Superior temporal gyrus (tissue), 1 donor: ENCODE results near the gene INF2.

Experiments used
- DNase-seq: peaks from one replicate; pipeline ENCODE4 v3.0.0-alpha.2; 2016; ENCODE audit errors: extremely low spot score

Gene INF2

GRCh38 chr14:104688505-104689108 lies 811 bp upstream of the INF2 start:
- DNase-seq = peak; percentile 10

DNA sequence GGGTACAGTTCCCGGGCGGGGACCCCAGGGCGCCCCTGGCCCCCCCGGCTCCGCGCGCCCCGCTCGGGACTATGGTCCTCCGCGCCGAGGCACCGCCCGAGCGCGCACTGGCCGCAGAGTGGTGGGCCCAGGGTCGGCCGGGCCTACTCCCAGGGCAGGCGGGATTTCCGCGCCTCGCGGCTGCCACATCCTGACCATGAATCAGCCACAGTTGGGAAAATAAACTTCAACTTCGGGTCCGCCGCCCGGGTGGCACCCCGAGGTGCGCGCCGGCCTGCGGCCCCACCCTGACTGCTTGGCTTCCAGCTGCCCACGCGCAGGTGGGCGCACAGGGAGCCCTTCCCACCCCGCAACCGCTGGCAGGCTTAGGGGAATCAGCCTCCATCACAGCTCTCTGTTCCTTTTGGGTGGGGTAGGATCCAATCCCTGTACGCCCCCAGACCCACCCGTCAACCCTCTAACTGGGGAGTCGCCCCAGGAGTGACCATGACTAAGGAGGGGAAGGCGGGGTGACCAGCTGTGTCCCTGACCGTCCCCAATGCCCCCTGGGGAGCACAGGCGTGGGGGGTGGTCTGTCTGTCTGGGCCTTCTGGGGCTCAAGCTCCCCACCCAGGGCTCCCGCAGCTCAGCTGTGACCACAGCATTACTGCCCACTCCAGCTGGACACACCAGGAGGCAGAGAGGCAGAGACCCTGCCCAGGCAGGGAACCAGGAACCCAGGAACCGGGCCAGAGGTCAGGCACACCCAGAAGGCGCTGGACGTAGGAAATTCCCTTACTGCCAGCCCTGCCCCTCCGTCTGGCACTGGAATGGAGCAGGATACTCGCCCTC lies 678 bp downstream of the INF2 start:
- DNase-seq = no peak

- no peak for DNase-seq
These were observed 1.5 kb downstream of the INF2 start for GRCh38 chr14:104690861-104691455.

GRCh38 chr14:104691546-104692260 lies 2.3 kb downstream of the INF2 start:
- DNase-seq = no peak

GRCh38 chr14:104692261-104692938 lies 3.0 kb downstream of the INF2 start:
- DNase-seq = no peak

GRCh38 chr14:104692939-104693315 lies 3.5 kb downstream of the INF2 start:
- DNase-seq = no peak

- DNase-seq = no peak
These were observed 4.3 kb downstream of the INF2 start for GRCh38 chr14:104693482-104694431.

DNA sequence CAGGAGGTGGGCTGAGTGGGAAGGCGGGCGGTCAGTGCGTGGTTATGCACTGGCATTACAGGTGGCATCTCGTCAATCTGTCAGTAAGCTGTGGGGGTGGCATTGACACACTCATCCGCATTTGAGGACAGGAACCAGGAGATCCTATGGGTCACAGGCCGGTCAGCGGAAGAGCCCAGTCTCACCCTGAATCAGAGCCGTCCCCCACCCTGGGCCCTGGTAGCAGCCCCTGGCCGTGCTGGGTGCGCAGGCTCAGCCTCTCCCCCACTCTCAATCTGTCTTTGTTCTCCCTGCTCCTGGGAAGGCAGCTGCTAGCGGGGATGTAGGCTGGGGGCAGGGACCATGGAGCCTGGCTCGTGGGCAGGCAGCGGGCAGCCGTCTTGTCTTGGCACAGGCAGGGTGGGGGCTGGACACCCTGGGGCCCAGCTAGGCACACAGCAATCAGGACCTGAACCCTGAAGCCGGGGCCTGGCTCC lies 5.1 kb downstream of the INF2 start:
- peak; percentile 91 for DNase-seq

- DNase-seq = no peak
These were observed 5.7 kb downstream of the INF2 start for GRCh38 chr14:104694991-104695659.

DNA sequence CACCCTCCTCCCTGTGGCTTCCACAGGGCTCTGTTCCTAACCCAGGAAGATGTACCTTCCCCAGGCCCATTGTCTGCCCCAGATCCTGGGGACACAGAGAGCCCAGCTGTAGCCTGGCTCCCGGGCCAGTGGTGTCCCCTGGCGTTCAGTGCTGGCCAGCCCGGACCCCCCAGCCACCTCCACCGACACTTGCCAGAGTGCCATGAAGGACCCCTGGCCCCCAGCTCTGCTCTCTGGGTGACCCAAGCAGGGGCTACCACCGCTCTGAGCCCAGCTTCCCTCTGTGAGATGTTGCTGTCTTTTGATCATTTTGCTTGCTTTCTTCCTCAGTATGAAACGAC lies 6.2 kb downstream of the INF2 start:
- no peak for DNase-seq

DNA sequence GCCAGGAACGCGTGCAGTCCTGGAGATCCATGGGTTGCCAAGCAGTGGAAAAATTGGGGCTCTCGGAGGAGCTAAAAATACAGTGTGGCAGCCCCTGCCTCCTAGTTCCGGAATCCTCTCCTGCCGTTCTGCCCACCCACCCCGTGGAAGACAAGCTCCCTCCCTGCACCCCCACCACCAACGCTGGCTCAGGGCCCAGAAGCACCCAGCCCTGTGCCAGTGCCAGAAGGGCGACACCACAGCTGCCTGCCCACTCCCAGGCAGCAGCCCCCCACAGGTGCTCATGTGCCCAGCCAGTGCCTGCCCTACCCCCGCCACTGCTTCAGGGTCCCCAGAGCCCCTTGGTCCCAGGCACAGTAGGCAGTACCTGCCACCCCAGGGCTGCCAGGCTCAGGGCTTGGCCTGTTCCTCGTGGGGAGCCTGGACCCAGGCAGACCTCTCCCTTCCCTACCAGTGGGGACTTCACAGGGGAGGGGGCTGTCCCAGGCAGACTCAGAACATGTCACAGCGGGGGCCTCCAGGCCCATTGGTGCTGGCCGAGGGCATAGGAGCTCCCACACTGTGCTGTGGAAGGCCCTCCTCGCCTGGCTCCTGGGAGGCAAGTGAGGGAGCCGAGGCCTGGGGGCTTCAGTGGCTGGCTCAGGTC lies 7.4 kb downstream of the INF2 start:
- DNase-seq = no peak

GRCh38 chr14:104697317-104697703 lies 7.9 kb downstream of the INF2 start:
- DNase-seq = no peak

DNA sequence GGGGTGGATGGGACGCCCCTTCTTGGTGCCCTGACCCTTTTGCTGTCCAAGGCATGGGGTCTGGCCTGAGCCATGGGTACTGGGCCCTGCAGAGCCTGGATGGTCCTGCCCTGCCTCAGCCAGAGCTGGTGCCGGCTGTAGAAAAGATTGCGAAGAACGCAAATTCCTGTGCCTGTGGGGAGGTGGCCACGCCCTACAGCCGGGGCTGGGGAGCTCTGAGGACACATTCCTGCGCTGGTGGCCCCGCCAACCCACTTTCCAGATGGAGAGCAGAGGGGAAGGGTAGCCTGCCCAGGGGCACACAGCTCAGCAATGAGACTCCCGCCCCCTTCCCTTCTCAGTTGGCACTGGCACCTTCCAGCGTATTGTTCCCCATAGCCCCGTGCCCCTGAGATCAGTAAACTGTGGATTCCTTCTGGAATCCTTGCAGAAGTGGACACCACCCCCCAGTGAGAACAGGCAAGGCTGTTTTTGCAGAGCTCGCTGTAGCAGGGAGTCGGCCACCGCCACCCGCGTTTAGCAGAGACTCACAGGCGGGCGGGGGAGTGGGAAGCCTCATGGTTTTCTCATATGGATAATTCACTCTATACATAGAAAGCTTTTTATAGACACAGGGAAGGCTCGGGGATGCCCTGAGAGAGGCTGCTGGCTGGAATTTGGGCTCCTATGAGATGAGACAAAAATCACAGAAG lies 8.6 kb downstream of the INF2 start:
- peak; percentile 69 for DNase-seq

DNA sequence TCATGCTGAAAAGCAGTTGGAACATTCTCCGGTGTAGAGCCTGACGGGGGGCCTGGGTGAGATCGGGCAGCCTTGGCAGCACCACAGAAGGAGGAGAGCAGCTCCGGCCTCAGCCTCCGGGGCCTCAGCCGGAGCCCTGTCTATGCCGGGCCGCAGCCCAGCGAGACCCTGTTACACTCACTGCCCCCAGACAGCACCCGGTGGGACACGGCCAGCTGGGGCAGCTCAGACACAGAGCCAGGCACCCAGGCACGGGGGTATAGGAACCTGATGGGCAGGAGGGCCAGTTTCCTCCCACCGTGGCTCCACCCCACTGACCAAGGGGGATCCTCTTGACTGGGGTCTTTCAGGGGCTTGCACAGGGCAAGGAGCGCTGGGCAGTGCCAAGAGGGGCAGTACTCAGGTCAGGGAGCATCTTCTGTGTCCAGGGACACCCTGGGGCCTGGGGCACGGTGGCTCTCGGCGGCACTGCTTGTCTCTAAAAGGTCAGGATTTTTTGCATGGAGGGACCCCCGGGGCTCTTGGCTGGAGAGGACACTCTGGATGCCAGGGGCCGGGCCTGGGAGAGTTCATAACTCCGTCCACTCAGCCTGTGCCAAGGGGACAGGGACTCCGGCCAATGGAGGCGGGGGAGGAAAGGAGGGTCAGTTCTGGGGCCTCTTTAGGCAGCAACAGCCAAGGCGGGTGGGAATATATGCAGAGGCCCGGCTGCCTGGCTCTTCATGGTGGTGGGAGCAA lies 9.4 kb downstream of the INF2 start:
- no peak for DNase-seq

DNA sequence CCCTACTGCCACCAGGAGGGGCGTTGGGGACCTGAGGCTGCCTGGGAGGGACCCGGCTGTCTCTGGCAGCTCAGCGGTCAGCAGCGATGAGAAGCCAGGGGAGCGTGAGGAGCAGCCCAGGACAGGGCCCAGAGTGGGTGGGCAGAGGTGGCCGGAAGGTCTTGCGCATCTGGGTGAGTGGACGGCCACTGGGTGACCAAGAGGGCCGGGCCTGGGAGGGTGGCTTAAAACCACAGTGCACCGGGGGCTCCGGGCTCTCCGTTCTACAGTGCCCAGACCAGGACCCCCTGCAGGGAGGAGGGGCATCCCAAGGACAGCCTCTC lies 10.0 kb downstream of the INF2 start:
- no peak for DNase-seq

DNA sequence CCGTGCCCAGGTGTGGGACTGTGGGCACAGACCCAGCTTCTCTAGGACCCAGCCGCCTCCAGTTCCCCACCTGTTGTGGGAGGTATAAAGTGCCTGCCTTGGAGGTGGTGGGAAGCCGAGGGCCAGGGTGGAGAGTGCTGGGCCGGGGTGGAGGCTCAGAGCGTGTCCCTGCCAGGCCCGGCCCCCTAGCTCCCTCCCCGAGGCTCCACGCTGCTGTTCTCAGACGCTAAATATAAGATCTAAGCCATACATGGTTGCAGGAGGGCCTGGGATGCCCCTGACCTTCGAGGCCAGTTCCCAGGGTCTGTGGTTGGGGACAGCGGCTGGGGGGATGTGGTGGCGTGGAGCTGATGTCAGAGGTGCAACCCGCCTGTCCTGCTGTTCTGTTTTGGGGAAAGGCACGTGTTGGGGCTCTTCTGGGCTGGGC lies 10.8 kb downstream of the INF2 start:
- DNase-seq = no peak

GRCh38 chr14:104700747-104701217 lies 11.4 kb downstream of the INF2 start:
- DNase-seq = no peak

GRCh38 chr14:104701383-104702076 lies 12.1 kb downstream of the INF2 start:
- DNase-seq = no peak
